ENCODE results near the gene CPE.
"Not testable (repeated sequence)": the region's sequence is repeated elsewhere in the genome, so short reads cannot be mapped to it uniquely, and the experiment has no call there.

GRCh38 chr4:165342340-165342739 is 36.5 kb upstream of the CPE start:
- TF ChIP-seq CTCF, POLR2A (IDR thresholded peaks at IDR 0.05): not testable (repeated sequence)

Measured in lower leg skin (tissue), 3 donors.